Measurements from ENCODE around the gene TIGD3.

The TIGD3 gene

DNA sequence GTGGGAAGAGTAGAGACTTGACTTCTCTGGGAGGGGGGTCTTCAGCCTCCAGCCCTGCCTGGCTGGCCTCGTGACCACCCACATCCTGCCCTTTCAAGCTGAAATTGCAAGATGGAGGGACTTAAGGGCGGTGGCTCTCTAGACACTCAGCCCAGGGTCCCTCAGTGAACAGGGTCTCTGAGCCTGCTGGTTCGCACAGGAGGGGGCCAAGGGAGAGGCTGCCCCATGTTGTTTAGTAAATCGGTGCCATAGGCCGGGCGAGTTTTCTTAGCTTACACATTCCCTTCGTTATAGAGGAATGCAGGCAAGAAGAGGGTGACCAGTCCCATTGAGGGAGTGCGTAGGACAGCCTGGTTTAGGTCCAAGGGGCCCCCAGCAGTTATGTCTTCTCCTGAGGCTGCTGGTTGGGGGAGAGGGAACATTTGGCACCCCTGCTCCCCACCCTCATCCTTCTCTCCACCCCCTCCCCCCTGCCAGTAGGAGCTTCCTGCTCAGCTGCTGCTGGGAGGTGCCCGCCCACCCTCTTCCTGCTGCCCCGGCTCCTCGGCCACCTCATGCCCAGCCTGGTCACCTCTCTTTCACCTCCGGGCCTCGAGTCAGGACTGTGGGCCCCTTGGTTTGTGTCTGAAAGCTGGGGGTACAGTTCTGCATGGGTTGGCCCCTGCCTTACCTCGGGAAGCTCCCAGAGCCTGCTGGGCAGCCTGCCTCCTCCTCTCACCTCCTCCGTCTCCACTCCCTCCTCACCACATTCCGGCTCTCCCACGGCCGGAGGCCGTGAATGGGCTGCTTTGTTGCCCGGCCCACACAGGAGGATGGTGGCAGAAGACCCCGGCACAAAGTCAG, 35.8 kb downstream of the TIGD3 start:
- DNase-seq (ENCODE audit: low spot score): no peak

- DNase-seq (ENCODE audit: low spot score): no peak
These were observed 36.4 kb downstream of the TIGD3 start for GRCh38 chr11:65390996-65391395.

DNA sequence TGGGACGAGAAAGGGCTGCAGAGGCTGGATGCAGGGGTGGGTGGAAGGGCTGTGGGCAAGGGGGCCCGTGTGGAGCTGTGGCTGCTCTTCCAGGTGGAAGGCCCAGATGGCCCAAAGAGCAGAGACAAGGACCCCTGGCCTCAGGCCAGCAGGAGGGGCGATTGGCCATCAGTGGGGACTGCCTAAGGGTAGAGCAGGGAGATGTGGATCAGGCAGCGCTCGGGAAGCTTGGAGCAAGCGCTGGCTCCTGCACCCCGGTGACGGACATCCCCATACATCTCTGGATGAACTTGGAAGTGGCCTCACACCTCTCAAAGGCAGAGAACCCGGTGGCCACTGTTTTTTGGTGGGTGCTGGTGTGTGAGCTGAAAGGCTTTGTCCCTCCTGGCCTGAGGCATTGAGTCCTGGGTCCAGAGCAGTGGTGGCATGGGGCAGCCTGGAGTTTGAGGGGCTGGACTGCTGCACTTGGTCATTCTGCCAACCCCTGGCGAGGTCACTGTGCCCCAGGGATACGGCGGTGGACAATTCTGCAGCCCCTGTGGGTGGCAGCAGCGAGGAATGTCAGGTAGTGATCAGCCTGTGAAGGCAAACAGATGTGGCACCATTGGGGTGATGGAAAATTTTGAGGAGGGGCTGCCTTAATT, 37.8 kb downstream of the TIGD3 start:
- DNase-seq (ENCODE audit: low spot score): no peak

DNA sequence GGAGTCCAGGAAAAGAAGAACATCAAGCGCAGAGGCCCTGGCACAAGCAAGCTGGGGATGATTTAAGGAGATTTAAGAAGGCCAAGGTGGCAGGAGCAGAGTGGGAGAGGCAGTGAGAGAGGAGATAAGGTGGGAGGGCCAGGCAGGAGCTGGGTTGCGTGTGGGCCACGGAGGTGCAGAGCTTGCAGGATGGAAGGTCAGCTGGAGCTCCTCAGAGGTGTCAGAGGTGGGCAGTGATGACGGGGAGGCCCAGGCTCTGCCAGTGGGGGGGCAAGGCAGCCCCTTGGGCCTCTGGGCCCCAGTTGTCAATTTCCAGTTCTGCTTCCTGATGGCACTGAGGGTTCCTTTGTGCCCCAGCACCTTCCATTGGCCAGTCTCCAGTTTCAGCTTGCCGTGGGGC, 38.3 kb downstream of the TIGD3 start:
- no peak for DNase-seq (ENCODE audit: low spot score)

- DNase-seq (ENCODE audit: low spot score): no peak
These were observed 39.0 kb downstream of the TIGD3 start for GRCh38 chr11:65393513-65394079.

GRCh38 chr11:65394125-65394536, 39.6 kb downstream of the TIGD3 start:
- no peak for DNase-seq (ENCODE audit: low spot score)

- DNase-seq (ENCODE audit: low spot score): no peak
These were observed 41.5 kb downstream of the TIGD3 start for GRCh38 chr11:65395961-65396530.

DNA sequence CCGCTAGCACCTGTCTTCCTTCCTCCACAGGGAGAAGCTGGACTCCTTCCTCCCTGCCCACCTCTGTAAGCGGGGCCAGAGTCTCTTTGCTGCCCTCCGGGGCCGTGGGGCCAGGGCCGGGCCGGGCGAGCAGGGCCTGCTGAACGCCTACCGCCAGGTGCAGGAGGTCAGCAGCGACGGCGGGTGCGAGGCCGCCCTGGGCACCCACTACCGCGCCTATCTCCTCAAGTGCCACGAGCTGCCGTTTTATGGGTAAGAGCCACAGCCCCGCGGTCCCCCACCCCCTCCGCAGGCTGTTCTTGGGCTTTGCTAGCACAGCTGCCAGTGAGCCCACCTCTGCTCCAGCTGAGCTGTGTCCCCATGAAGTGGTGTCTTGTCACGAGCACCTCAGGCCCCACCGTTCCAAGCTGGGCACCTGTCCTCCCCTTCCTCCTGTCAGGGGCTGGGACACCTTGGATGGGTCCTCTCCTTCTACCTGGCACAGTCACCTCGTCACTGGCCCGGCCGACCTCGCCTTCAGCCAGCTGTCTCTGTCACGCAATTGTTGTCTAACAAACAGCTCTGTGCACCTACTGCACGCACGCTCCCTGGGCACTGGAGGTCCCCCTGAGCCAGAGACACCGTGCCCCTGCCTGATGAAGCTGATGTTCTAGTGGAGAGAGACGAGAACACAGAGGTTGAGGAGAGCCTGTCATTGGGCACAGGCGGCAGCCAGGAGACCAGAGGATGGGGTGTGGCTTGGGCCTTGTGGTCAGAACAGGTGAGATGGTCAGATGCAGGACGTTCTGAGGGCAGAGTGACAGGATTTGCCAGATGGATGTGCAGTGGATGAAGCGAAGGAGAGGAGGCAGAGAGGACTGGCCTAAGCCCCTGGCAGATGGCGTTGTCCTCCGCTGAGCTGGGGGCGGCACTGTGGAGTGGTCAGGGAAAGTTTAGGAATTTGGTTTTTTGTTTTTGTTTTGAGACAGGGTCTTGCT, 42.5 kb downstream of the TIGD3 start:
- no peak for DNase-seq (ENCODE audit: low spot score)

GRCh38 chr11:65398362-65398910, 43.9 kb downstream of the TIGD3 start:
- DNase-seq (ENCODE audit: low spot score): no peak

- DNase-seq (ENCODE audit: low spot score): no peak
These were observed 44.7 kb downstream of the TIGD3 start for GRCh38 chr11:65399249-65399648.

DNA sequence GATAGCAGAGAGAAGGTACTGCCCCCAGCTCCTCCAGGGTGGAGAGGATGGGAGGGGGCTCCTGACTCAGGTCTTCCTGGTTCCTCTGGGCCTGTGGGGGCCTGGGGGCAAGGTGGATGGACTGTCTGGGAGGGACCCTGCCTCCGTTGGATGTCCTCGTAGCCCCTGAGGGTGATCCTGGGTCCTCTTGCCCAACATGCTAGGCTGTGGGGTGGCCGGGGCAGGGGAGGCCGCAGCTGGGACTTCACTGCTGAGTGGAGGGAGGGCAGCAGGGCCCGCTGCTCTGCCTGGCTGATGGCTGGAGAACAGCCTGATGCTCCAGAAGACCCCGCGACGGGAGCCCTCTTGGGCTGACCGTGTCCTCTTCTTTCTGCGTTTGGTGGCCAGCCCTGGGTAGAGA, 45.3 kb downstream of the TIGD3 start:
- DNase-seq (ENCODE audit: low spot score): no peak

- DNase-seq (ENCODE audit: low spot score): no peak
These were observed 45.9 kb downstream of the TIGD3 start for GRCh38 chr11:65400307-65401072.

- DNase-seq (ENCODE audit: low spot score): no peak
These were observed 46.7 kb downstream of the TIGD3 start for GRCh38 chr11:65401073-65401802.

DNA sequence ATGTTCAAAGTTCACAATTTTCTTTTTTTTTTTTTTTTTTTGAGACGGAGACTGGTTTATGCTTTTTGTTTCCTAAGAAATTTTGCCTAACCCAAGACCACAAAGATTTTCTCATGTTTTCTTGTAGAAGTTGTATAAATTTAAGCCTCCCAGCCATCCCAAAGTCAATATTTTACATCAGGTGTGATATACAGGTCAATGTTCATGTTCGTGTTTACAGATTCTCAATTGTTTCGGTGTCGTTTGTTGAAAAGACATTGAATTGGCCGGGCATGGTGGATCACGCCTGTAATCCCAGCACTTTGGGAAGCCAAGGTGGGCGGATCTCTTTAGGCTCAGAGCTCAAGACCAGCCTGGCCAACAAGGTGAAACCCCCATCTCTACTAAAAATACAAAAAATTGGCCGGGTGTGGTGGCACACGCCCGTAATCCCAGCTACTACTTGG, 47.3 kb downstream of the TIGD3 start:
- DNase-seq (ENCODE audit: low spot score): no peak

GRCh38 chr11:65402790-65403189, 48.2 kb downstream of the TIGD3 start:
- no peak for DNase-seq (ENCODE audit: low spot score)

- DNase-seq (ENCODE audit: low spot score): peak; percentile 59
These were observed 49.1 kb downstream of the TIGD3 start for GRCh38 chr11:65403607-65404121.

- DNase-seq (ENCODE audit: low spot score): no peak
These were observed 49.7 kb downstream of the TIGD3 start for GRCh38 chr11:65404210-65404609.

GRCh38 chr11:65404638-65405339, 50.2 kb downstream of the TIGD3 start:
- no peak for DNase-seq (ENCODE audit: low spot score)
